T47D (cell line): ENCODE results near the gene EBI3.
"Not testable (repeated sequence)": the region's sequence is repeated elsewhere in the genome, so short reads cannot be mapped to it uniquely, and the experiment has no call there.

Experiments
- DNase-seq, 2 experiments: peaks; one replicate each; pipeline versions ENCODE4 v3.0.0 to v3.0.0-alpha.2; 2011 to 2012; ENCODE audit warnings: low read depth in 1 of 2, low spot score in 1 of 2
- JUND ChIP-seq: IDR thresholded peaks from 2 replicates; pipeline ENCODE4 v1.6.1; 2012; ENCODE audit warnings: low read depth
- in situ Hi-C: cut with HindIII; loops from 2 replicates; pipeline ENCODE4 v1.10.0; 2016; ENCODE audit warnings: low sequenced_read_pairs, low pct_unique_long_range_greater_than_20kb

Gene EBI3

GRCh38 chr19:4210166-4210731 lies 19.1 kb upstream of the EBI3 start:
- DNase-seq, result no peak
- in situ Hi-C loops, result no loop called here
- no peak for TF ChIP-seq JUND

DNA sequence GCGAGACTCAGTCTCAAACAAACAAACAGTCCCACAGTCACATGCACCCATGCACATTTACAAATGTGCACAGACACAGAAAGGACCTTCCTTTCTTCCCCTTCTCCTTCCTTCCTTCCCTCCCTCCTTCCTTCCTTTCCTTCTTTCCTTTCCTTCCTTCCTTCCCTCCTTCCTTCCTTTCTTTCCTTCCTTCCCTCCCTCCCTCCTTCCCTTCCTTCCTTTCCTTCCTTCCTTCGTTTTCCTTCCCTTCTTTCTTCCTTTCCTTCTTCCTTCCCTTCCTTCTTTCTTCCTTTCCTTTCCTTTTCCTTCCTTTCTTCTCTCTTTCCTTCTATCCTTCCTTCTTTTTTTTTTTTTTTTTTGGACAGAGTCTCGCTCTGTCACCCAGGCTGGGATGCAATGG lies 16.2 kb upstream of the EBI3 start:
- in situ Hi-C loops, result no loop called here
- DNase-seq, result no peak
- TF ChIP-seq JUND, result no peak

DNA sequence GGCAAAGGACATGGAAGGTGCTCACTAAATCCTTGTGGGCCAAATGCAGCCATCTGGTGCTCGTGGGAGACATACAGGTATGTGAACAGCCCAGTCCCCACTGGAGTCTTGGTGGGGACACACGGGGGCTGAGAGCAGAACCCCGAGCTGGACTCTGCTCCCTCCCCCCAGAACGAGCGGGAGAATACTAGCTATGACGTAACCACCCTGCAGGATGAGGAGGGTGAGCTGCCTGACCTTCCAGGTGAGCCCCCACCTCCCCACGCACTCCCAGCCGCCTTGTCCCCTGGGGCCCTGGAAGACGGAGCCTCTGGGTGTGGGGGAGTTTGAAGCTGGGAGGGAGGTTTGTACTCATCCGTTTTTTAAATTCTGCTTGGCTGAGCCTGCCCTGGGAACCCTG lies 13.5 kb upstream of the EBI3 start:
- in situ Hi-C loops, result no loop called here
- DNase-seq, result no peak
- TF ChIP-seq JUND, result no peak

DNA sequence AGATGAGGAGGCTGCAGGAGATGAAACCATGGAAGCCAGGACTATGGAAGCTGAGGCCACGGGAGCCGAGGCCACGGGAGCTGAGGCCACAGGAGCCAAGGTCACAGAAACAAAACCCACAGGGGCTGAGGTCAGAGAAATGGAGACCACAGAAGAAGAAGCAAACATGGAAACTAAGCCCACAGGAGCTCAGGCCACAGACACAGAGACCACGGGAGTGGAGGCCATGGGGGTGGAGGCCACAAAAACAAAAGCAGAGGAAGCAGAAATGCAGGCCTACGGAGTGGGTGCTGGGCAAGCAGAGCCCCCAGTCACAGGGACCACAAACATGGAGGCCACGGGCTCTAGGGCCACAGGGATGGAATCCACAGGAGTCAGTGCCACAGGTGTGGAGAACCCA lies 12.5 kb upstream of the EBI3 start:
- DNase-seq, result no peak
- no peak for TF ChIP-seq JUND
- in situ Hi-C loops, result no loop called here

DNA sequence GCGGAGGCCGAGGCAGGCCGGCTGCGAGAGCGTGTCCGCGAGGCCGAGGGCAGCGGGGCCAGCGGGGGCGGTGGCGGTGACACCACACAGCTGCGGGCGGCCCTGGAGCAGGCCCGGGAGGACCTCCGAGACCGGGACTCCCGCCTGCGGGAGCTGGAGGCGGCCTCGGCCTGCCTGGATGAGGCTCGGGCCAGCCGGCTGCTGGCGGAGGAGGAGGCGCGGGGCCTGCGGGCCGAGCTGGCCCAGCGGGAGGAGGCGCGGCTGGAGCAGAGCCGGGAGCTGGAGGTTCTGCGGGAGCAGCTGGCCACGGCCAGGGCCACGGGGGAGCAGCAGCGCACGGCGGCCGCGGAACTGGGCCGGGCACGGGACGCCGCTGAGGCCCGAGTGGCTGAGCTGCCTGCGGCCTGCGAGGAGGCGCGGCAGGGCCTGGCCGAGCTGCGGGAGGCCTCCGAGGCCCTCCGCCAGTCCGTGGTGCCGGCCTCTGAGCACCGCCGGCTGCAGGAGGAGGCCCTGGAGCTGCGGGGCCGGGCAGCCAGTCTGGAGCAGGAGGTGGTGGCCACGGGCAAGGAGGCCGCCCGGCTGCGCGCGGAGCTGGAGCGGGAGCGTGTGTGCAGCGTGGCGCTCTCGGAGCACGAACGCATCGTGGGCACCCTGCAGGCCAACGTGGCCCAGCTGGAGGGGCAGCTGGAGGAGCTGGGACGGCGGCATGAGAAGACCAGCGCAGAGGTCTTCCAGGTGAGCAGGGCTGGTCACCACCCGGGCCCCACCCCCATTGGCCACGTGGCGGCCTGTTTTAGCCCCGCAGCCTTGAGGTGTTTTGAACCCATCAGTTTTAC lies 11.7 kb upstream of the EBI3 start:
- no peak for TF ChIP-seq JUND
- DNase-seq, result no peak
- in situ Hi-C loops, result no loop called here

- DNase-seq, in situ Hi-C loops: not testable (repeated sequence)
These were observed 10.8 kb upstream of the EBI3 start for GRCh38 chr19:4218523-4218922.

DNA sequence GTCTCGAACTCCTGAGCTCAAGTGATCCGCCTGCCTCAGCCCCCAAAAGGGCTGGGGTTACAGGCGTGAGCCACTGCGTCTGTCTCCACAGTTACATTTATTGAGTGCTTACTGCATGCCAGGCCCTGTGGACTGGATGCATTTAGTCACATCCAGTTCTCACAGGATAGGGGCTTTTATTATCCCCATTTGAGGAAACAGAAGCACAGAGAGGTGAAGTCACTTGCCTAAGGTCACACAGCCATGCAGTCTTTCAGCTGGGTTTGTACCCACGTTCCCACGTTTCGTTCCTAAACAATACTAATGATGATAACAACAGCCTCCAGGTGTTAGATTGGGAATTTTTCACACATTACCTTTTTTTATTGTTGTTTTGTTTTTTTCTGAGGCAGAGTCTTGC lies 9.1 kb upstream of the EBI3 start:
- in situ Hi-C loops, result no loop called here
- TF ChIP-seq JUND, result no peak
- no peak for DNase-seq

GRCh38 chr19:4224470-4224869 lies 4.9 kb upstream of the EBI3 start:
- in situ Hi-C loops, result no loop called here
- TF ChIP-seq JUND, result no peak
- DNase-seq, result no peak

DNA sequence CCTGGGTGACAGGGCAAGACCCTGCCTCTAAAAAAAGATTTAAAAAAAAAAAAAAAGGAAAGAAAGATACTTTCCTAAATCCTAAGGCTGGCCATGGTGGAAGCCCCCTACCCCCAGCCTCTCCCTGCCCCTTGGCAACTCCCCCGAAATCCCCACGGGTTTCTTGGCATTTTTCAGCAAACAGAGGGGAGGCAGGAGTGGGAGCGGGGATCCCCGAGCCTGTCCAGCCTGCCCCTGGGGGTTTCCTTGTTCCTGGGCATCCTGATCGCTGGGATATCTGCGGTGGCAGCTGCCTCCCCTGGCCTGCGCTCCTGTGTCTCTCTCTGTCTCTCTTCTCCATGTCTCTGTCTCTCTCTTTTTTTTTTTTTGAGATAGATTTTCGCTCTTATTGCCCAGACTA lies 3.4 kb upstream of the EBI3 start:
- in situ Hi-C loops, result no loop called here

DNA sequence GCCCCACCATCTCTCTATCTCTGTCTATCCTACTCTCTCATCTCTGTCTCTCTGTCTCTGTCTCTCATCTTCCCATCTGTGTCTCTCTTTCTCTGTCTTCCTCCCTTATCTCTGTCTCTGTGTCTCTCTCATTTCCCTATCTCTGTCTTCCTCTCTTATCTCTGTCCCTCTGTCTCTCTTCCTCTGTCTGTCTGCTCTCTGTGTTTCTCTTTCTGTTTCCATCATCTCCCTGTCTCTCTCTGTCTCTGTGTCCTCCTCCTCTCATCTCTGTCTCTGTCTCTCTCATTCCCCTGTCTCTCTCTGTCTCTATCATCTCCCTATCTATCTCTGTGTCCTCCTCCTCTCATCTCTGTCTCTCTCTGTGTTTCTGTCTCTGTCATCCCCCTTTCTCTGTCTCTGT lies 1.6 kb upstream of the EBI3 start:
- no peak for DNase-seq
- TF ChIP-seq JUND, result no peak
- in situ Hi-C loops, result no loop called here

More for the DNA sequence above, 3.4 kb upstream of the EBI3 start:
- DNase-seq, result no peak
- no peak for TF ChIP-seq JUND

- no peak for DNase-seq
- in situ Hi-C loops, result no loop called here
- TF ChIP-seq JUND, result no peak
These were observed 551 bp upstream of the EBI3 start for GRCh38 chr19:4228765-4229178.

- in situ Hi-C loops, DNase-seq: not testable (repeated sequence)
These were observed 914 bp downstream of the EBI3 start for GRCh38 chr19:4230237-4230636.

DNA sequence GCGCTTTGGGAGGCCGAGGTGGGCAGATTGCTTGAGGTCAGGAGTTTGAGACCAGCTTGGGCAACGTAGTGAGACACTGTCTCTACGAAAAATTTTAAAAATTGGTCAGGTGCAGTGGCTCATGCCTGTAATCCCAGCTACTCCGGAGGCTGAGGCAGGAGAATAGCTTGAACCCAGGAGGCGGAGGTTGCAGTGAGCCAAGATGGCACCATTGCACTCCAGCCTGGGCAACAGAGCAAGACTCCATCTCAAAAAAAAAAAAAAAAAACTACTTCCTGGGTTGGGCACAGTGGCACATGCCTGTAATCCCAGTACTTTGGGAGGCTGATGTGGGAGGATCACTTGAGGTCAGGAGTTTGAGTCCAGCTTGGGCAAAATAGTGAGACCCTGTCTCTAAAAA lies 2.2 kb downstream of the EBI3 start:
- in situ Hi-C loops, DNase-seq: not testable (repeated sequence)

DNA sequence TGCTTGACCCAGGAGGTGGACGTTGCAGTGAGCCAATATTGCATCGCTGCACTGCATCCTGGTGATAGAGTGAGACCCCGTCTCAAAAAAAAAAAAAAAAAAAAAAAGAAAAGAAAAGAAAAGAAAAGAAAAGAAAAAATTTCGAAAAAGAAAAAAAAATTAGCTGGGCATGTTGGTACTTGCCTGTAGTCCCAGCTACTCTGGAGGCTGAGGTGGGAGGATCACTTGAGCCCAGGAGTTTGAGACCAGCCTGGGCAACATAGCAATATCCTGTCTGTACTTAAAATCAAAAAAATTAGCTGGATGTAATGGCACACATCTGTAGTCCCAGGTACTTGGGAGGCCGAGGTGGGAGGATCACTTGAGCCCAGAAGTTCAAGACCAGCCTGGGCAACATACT lies 2.8 kb downstream of the EBI3 start:
- in situ Hi-C loops, DNase-seq: not testable (repeated sequence)
